Pancreas (tissue), 10 donors: ENCODE results near the gene CSF2. TPM values are rescaled to one million over a fixed set of nuclear protein-coding genes. Genes with fewer than 3 reads are reported as not detected.

Experiments used
- ATAC-seq, 4 donors: fragments of 200-7000 bp; cut with Tn5 transposase; one replicate each; pipeline versions ENCODE4 v1.8.0 to v1.9.1; 2020; ENCODE audit warnings: mild to moderate bottlenecking in 4 of 4, moderate library complexity in 4 of 4
- DNase-seq, 6 donors: peaks; one replicate each; pipeline ENCODE4 v3.0.0-alpha.2; 2020
- FAIRE-seq: peaks from 2 replicates; lab custom pipeline; 2012; peaks lifted over from hg19 to GRCh38; lab: Jason Lieb, UNC
- H3K27ac ChIP-seq, 4 donors: fragments of 200-600 bp; sonication (generic); 1 replicate in 3 of 4; 2 replicates in 1 of 4; pipeline versions ENCODE4 v1.5.0 to v1.8.0; 2020
- H3K27me3 ChIP-seq, 4 donors: fragments of 200-600 bp; one replicate each; pipeline ENCODE4 v1.8.0; 2021
- H3K36me3 ChIP-seq, 3 donors: fragments of 200-600 bp; sonication (generic) in 1 of 3; one replicate each; pipeline versions ENCODE4 v1.5.0 to v1.8.0; 2020 to 2021
- H3K4me1 ChIP-seq, 3 donors: fragments of 200-600 bp; one replicate each; pipeline ENCODE4 v1.8.0; 2021
- H3K4me3 ChIP-seq, 4 donors: fragments of 200-600 bp; sonication (generic) in 2 of 4; one replicate each; pipeline versions ENCODE4 v1.5.0 to v1.8.0; 2020 to 2021
- H3K9me3 ChIP-seq, 4 donors: fragments of 200-600 bp; one replicate each; pipeline ENCODE4 v1.8.0; 2021
- WGBS, 2 donors: extraction: QIAGEN DNeasy Blood & Tissue Kit; methylation state at CpG; one replicate each; pipeline ENCODE4 v1.1.7; 2013; 5-methylcytosine and 5-hydroxymethylcytosine counted together
- intact Hi-C, 3 donors: fragments of 100-400 bp; cut with DNase I; formaldehyde crosslinking; loops; one replicate each; pipeline versions ENCODE4 v1.11.1 to v1.14.2; 2022
- polyA plus RNA-seq, 2 donors: library from polyadenylated mRNA; stranded (reverse); fragments of 200-250 nt; gene quantifications; one replicate each; pipeline ENCODE4 v1.2.3, GENCODE V29; 2013
- total RNA-seq, 6 donors: library from RNA; stranded (reverse); fragmentation: NEBNext Ultra II Directional in 4 of 6; extraction: Animal tissue kit (Norgen Biotek cat#: 25700) in 4 of 6; gene quantifications; one replicate each; pipeline versions ENCODE4 v1.2.1 to v1.2.4, GENCODE V29; 2021 to 2023
- TF ChIP-seq, protein P1 (sequence below), 4 donors: fragments of 200-600 bp; sonication (generic) in 3 of 4; IDR thresholded peaks; one replicate each; pipeline versions ENCODE4 v1.5.0 to v1.8.0; 2021; ENCODE audit warnings: antibody characterized with exemption in 4 of 4
- donor health status: healthy with polysubstance abuse.
- donor health status: DM: no; HTN: no; CAD: no; lungs with moderate emphysema.
- donor health status: DM: no; HTN: no; CAD: no.
- donor health status: control.
- donor health status: control.
- donor health status: Bipolar disorder and iron deficiency.
- donor health status: DM: yes; HTN: yes; CAD: no.
- donor health status: DM: no; HTN: no; CAD: no.
- donor health status: DM: no; HTN: no; CAD: no.
- donor health status: DM: yes; HTN: yes; CAD: no.

CSF2 gene
- total and polyA plus RNA-seq, 8 donors: 0.19 TPM; not detected in 7

DNA sequence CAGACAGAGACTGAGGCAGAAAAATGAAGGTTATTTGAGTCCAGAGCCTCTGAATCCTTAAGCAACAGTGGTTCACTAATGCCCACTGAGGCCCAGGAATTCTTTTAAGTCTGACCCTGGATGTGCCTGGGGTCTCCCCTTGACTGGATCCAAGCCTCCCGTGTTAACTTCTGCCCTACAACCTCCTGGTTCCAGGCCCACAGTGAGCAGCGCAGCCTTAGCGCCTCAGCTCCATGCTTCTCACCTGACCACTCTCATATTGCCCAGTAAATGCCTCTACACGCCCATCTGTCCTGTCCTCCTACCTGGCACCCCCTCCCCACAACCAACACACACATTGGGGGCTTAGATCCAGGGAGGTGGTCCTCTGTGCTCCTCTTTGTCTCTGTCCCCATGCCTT lies 6.7 kb upstream of the CSF2 start:
- ATAC-seq (no peak), FAIRE-seq (no peak), DNase-seq (peak in 1 of 6 donors; percentile 27)
- Histone ChIP-seq H3K9me3 (no peaks in the 10 kb centered on the region), H3K36me3 (no peaks in the 10 kb centered on the region), H3K4me1 (no peaks in the 10 kb centered on the region), H3K27ac (no peak overlapping the region), H3K4me3 (no peak overlapping the region), H3K27me3 (no peaks in the 10 kb centered on the region)
- intact Hi-C loops: no loop called here
- TF ChIP-seq, protein P1, sequence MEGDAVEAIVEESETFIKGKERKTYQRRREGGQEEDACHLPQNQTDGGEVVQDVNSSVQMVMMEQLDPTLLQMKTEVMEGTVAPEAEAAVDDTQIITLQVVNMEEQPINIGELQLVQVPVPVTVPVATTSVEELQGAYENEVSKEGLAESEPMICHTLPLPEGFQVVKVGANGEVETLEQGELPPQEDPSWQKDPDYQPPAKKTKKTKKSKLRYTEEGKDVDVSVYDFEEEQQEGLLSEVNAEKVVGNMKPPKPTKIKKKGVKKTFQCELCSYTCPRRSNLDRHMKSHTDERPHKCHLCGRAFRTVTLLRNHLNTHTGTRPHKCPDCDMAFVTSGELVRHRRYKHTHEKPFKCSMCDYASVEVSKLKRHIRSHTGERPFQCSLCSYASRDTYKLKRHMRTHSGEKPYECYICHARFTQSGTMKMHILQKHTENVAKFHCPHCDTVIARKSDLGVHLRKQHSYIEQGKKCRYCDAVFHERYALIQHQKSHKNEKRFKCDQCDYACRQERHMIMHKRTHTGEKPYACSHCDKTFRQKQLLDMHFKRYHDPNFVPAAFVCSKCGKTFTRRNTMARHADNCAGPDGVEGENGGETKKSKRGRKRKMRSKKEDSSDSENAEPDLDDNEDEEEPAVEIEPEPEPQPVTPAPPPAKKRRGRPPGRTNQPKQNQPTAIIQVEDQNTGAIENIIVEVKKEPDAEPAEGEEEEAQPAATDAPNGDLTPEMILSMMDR (IDR thresholded peaks at IDR 0.05): no peak
- 83 to 94% methylated on average over 4 of the region's 4 CpGs for WGBS, 2 donors

DNA sequence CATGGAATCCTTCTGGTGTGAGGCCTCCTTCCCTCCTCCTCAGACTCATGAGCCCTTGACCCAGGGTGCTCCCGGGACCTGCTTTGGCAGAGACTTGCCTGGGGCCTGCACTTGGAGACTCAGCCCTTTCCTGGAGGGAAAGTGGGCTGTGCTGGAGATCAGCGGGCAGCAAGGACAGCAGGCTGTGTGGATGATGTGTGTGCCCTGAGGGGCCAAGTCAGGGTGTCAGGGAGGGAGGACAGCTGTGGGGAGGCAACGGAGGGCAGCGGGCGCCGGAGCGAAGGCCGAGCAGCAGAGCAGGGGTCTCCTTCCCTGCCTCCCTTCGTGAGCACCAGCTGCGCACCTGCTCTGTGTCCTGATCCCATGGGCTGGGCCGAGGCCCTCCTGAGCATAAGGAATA lies 6.1 kb upstream of the CSF2 start:
- DNase-seq (peak in 2 of 6 donors; percentile 50), ATAC-seq (no peak), FAIRE-seq (no peak)
- TF ChIP-seq, protein P1 (IDR thresholded peaks at IDR 0.05): no peak
- Histone ChIP-seq H3K9me3 (no peaks in the 10 kb centered on the region), H3K27me3 (no peaks in the 10 kb centered on the region), H3K36me3 (no peaks in the 10 kb centered on the region), H3K4me1 (no peaks in the 10 kb centered on the region), H3K27ac (no peak overlapping the region), H3K4me3 (no peak overlapping the region)
- WGBS, 2 donors: 82 to 85% methylated on average over 10 to 11 of the region's 11 CpGs
- intact Hi-C loops: no loop called here

DNA sequence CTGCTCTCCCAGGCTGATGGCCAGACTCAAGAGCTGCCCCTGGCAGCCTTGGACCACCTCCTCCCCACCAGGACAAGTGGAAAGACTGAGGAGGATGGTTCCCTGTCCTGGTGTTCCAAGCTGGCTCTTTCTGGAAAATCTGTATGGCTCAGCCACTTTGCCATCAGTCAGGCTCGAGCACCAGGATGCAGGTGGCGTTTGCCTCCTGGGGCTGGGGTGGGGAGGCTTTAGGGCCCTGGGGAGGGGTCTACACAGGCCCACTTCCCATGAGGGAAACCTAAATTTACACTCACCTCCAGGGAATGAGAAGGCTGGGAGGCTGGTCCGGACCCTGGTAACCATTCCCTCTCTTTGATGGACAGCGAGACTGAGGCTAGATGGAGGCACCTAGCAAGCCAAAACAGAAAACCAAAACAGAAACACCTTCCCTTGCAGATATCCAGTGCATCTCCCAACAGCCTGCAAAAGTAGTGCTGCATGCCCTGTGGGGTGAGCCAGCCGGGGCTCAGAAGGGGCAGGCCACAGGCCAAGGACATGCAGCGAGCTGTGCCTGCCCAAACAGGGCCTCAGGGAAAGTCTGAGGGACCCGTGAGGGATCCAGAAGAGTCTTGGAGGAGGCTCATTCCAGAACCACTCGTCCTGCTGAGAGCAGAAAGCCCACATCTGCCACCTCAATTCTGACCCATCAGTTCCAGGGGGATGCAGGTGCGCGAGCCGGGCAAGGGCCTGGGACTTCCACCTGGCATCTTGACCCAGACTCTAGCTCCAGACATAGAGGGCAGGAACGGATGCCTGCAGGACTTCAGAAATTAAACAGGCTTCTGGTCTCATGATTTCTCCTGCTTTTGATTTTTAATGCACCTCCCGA lies 5.4 kb upstream of the CSF2 start:
- H3K27me3 ChIP-seq: no peaks in the 10 kb centered on the region

DNA sequence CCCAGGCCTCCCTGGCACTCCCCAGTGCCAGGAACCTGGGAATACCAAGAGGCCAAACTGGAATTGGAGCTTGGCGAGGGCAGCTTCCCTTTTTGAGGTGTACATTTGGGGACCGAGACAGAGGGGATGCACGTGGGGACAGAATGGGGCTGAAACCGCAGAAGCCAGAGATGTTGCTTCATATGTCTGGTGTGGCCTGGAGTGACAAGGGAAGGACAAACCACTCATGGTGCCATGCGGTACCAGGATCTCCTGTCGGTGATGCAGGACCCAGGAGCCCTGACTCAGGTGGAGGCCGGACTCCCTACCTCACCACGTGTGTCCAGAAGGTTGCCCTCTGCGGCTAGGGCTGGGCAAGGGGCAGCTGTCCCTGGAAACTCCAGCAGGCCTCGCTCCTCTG lies 4.0 kb upstream of the CSF2 start:
- ATAC-seq: no peak
- H3K4me1 ChIP-seq: no peaks in the 10 kb centered on the region
- DNase-seq: peak in 2 of 6 donors; percentile 28 to 36
- WGBS, 2 donors: 88 to 92% methylated on average over 10 of the region's 10 CpGs
- no peaks in the 10 kb centered on the region for H3K27me3 ChIP-seq
- H3K4me3 ChIP-seq: no peak overlapping the region
- no peak for FAIRE-seq
- no peaks in the 10 kb centered on the region for H3K9me3 ChIP-seq
- no peak overlapping the region for H3K27ac ChIP-seq
- TF ChIP-seq, protein P1 (IDR thresholded peaks at IDR 0.05): no peak
- H3K36me3 ChIP-seq: no peaks in the 10 kb centered on the region
- intact Hi-C loops: no loop called here

More for the DNA sequence above, 5.4 kb upstream of the CSF2 start:
- TF ChIP-seq, protein P1 (IDR thresholded peaks at IDR 0.05): no peak
- FAIRE-seq (no peak), DNase-seq (peak in 2 of 6 donors; percentile 25 to 33), ATAC-seq (no peak)
- WGBS, 2 donors: 82 to 88% methylated on average over 13 of the region's 13 CpGs
- intact Hi-C loops: no loop called here
- Histone ChIP-seq H3K9me3 (no peaks in the 10 kb centered on the region), H3K27ac (no peak overlapping the region), H3K4me1 (no peaks in the 10 kb centered on the region), H3K4me3 (no peak overlapping the region), H3K36me3 (no peaks in the 10 kb centered on the region)

DNA sequence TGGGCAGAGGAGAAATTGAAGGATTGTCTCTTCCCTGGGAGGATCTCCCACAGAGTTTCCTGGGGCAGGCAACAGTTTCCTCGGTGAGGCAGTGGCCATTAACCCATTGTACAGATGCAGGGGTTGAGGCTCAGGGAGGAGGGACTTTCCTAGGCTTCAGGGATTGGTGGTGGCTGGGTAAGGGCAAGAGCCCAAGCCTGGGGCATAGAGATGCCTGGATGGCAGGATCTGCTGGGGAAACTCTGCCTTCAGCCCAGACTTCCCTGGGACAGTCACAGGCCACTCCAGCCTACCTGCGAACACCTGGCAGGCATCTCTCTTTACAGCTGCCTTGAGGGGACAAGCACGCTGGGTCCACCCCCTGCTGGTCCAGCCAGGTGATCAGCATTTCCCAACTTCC lies 3.6 kb upstream of the CSF2 start:
- DNase-seq: peak in 1 of 6 donors; percentile 19
- Histone ChIP-seq H3K4me3 (no peak overlapping the region), H3K36me3 (no peaks in the 10 kb centered on the region), H3K27me3 (no peaks in the 10 kb centered on the region), H3K27ac (no peak overlapping the region), H3K9me3 (no peaks in the 10 kb centered on the region), H3K4me1 (no peaks in the 10 kb centered on the region)
- WGBS, 2 donors: 92 to 97% methylated on average over 3 of the region's 3 CpGs
- no peak for ATAC-seq
- FAIRE-seq: no peak
- intact Hi-C loops: no loop called here
- TF ChIP-seq, protein P1 (IDR thresholded peaks at IDR 0.05): no peak
